Activated CD4-positive, CD25-positive, alpha-beta regulatory T cell treated with anti-CD3 and anti-CD28 coated beads, Interleukin-2, amount 50 U/mL, for 24 hours (primary cell): ENCODE data around the gene VPS33A.
"Not testable (repeated sequence)": the region's sequence is repeated elsewhere in the genome, so short reads cannot be mapped to it uniquely, and the experiment has no call there.

Experiments
- ATAC-seq, 2 donors: fragments of 150-1000 bp; cut with Tn5 transposase; one replicate each; pipeline ENCODE4 v1.10.0; 2021; ENCODE audit warnings: mild to moderate bottlenecking in 1 of 2, moderate library complexity in 1 of 2

The VPS33A gene

DNA sequence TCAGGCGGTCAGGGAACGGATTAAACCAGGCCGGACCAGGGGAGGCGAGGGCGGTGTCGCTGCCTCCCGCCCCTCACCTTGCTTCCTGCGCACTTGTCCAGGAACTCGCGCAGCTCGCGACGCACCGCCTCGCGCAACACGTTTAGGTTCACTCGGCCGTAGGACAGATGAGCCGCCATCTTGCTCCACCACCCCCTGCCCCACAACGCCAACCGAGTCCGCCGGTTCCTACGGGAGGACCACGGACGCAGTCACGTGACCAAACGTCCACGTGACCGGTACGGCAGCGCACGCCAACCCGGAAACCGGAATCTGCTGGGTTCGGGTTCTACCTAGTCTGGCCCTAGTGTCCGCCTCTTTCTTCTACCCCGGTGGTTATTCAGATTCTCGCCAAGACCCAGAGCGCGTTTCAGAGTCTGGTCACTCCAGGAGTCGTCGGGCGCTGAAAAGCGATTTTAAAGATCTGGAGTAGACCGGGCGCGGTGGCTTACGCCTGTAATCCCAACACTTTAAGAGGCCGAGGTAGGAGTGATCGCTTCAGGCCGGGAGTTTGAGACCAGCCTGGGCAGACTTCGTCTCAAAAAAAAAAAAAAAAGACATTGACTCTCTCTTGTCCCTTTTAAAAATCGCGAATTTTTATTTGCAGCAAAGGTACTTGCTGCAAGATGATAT is at the start of gene VPS33A:
Gene VPS33A (minus strand): TSS at position 265 of the 672 bp plus-strand sequence. CDS start 86 bp downstream, at position 179.
- peak; percentile 90 to 92 for ATAC-seq

DNA sequence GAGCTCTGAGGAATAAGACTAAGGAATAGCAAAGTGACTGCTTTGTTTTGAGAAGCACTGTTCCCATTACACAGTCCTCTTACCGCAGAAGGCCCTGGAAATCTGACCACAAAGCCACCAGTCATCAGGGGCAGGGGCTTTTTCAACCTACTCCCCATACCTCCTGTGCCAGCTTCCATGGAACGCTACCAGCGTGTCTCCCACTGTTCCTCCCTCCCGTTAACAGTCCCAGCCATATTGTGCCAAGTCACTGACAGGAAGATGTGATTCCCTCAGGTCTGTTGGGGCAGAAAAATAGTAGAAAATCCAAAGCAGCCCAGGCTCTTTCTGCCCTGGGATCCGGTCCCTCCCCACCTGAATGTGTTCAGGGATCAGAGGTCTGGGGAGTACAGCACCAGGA is 46.6 kb upstream of the VPS33A start:
- ATAC-seq = no peak

DNA sequence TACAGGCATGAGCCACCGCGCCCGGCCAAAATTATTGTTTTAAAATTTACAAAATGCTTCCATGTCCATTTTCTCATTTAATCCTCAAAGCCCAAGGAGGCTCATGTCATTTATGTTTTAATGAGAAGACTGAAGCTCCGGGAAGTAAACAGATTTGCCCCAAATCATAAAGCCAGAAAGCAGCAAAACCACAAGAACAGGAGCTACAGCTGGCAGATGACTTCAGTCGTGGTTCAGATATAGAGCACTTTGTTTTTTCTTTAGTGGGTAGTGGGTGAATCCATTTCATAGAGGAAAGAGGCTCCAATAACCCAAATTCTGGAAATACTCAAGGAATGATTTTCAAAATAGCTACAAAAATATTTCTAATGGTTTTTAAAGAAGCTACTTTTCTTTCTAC is 45.4 kb upstream of the VPS33A start:
- ATAC-seq = no peak

DNA sequence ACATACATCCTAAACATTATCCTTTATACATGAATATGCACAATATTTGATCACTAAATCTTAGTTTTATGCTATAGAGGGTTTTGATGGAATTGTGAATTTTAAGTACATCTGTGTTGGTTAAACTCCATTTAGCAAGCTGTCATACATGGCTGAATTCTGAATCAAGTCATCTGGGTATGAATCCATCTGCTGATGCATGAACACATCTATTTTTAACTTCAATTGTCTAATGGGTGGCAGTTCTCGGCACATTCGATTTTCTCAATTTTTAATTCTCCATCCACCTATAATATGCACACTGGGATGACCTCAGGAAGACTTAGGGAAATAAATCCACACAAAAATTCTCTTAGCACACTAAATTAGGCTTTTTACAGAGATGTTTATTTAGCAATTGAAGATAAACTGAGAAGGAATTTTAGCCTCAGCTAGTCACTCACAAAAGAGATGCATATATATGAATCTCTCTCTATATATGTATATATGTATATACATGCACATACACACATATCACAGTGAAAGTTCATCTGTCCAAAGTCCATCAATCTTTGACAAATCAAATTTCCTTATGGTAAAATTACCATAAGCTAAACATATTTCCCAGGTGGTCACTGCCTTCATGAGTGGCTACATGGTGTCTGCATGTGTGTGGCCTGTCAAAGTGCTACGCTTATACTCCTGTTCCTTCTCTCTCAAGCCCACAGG is 44.5 kb upstream of the VPS33A start:
- no peak for ATAC-seq

GRCh38 chr12:122309564-122310121 is 43.3 kb upstream of the VPS33A start:
- ATAC-seq = no peak

DNA sequence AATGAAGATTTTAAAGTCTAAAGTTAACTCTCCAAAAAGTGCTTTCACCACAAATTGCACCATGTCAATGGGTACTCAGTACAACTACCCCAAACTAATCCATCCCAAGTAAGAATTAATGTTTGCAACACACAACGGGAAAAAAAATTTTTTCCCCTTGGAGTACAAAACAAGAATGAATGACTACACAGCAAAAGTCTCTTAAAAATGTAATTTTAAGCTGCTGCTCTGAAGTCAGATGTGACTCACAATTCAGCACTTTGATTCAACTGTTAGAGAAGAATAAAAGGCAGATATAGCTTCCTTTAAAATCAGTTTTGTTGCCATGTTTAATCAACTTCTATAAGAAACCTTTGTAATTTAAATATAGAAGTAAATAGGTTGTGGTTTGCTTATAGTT is 42.5 kb upstream of the VPS33A start:
- no peak for ATAC-seq

- no peak for ATAC-seq
Measured at GRCh38 chr12:122306407-122306806, 40.1 kb upstream of the VPS33A start.

DNA sequence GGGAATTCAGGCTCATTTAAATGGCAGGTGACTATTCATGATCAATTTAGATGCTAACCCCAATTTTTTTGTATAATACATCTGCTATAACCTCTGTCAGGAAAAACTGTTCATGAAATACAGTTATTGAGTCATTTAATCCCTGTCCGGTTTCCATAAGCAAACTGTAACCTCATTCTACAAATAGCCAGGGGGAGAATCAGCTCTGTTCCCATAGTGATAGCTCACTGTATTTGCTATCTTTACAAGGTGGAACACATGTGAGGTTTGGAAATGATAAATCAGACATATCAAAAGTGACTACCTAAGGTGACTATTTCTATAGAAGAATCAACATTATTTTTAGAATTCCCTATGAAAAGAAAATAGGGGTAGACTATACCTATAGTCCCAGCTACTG is 38.6 kb upstream of the VPS33A start:
- no peak for ATAC-seq

DNA sequence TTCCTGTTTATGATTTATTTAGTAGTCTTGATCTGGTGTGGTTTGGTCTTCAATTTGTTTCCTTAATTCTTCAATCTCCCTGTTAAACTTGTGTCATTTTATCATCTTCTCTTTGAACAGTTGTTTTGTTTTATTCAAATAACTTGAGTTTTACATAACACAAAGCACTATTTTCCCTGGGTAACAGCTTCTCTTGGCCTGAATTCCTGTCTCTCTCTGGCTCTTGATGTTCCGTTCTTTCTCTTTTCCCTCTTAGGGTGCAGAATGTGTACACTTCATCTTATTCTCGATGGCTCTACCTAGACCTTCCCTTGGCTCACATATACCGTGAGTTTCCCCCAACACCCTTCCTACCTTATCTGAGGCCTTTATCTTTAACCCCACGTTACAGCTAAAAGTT is 36.8 kb upstream of the VPS33A start:
- ATAC-seq = no peak

GRCh38 chr12:122298071-122298748 is 31.9 kb upstream of the VPS33A start:
- ATAC-seq = no peak

DNA sequence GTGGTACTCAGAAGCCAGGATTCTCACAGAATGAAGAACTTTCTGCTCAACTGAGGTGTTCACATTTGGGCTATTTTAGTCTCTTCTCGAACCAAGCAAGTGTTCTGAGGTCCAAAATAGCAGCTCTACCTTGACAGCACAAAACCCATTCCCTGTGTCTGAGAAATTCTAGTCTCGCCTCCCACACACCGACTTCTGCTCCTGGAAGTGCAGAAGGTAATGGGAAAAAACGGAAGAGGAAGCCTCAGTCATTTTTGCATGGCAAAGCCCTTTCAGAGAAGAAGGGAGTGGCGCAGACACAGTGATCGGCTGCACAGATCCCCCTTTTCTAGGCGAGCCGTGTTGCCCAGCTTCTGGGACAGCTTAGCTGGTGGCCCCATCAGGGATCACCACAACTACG is 31.2 kb upstream of the VPS33A start:
- no peak for ATAC-seq

DNA sequence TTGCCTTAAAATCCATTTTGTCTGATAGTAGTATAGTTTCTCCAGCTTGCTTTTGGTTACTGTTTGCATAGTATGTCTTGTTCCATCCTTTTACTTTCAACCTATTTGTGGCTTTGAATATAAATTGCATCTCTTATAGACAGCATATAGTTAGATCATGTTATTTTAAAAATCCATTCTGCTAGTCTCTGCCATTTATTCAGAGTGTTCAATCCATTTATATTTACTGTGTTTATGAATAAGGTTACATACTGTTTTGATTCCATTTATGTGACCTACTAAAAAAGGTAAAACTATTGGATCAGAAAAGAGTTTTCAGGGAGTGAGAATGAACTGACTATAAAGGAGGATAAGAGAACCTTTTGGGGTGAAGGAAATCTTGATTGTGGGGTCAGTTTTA is 29.6 kb upstream of the VPS33A start:
- ATAC-seq = no peak

DNA sequence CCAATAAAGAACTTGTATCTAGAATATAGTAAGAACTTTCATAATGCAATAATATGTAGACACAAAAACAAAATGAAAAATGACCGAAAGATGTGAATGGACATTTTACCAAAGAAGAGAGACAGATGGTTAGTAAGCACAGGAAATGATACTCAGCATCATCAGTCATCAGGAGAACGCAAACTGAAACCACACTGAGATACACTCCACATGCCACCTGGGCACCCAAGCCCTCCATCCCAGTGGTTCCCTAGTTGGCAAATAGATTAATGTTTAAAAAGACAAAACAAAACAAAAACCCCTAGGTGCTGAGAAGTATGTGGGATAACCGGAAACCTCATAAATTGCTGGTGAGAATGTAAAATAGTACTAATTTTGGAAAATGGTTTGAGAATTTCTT is 26.8 kb upstream of the VPS33A start:
- no peak for ATAC-seq

GRCh38 chr12:122291431-122291830 is 25.1 kb upstream of the VPS33A start:
- ATAC-seq = no peak

- no peak for ATAC-seq
Measured at GRCh38 chr12:122283680-122284079, 17.4 kb upstream of the VPS33A start.

DNA sequence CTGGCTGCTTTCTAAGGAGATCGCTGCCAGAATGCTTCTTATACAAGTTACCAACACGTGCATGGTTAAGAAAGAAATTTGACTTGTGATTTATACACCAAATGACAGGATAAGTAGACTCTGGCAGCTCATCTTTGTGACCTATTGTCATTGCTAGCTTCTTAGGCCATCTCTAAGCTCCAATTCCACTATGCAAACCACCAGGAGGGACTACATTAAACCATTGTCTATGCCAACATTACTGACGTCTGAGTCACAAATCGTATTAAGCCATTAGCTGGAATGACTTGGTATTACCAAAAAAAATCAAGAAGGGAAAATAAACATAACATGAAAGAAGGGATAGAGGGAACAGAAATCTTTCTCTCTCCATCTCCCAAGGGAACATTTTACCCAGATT is 15.8 kb upstream of the VPS33A start:
- no peak for ATAC-seq

DNA sequence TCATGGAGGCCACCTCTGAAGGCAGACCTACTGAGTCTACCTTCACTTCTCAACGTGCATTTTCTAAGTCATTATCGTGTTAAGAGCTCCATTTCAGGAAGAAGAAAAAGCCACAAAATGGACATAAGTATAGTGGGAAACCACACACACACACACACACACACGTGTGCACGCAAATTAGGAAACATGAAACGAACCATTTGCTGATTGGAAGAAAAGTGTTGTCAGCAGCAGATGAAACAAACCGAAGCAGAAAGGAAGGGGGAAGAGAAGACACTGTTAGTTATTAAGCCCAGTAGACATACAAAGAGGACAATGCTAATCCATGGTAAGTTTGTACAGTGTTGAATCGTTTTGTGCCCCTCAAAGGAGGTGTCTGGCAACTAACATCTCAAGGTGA is 9.9 kb upstream of the VPS33A start:
- ATAC-seq = no peak

- no peak for ATAC-seq
Measured at GRCh38 chr12:122275459-122275858, 9.2 kb upstream of the VPS33A start.

GRCh38 chr12:122265886-122266229 is 436 bp downstream of the VPS33A start:
- peak; percentile 39 to 45 for ATAC-seq

DNA sequence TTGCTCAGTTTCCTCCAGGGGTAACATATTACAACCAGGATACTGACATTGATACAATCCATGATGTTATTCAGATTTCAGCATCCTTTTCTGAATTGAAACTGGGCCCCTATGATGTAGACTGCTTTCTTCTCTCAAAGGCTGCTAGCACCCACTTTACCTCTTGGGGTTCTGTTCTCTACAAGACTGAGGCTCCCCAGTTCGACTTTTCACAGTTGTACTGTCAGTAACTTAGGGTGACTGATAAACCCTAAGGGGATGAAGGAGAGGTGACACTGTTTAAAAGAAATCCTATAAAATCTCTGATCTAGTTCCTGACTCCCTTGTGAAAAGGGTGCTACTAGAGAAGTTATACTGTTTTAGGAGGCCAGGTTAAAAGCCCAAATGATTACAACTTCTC is 818 bp downstream of the VPS33A start:
- ATAC-seq = no peak

DNA sequence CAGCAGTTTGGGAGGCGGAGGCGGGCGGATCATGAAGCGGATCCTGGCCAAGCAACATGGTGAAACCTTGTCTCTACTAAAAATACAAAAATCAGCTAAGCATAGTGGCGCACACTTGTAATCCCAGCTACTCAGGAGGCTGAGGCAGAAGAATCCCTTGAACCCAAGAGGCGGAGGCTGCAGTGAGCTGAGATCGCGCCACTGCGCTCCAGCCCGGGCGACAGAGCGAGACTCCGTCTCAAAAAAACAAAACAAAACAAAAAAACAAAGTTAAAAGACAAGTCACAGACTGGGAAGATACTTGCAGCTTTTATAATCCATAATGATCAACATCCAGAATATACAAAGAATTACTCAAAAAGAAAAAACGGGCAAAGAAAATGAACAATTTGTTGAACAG is 5.6 kb downstream of the VPS33A start:
- not testable (repeated sequence) for ATAC-seq

DNA sequence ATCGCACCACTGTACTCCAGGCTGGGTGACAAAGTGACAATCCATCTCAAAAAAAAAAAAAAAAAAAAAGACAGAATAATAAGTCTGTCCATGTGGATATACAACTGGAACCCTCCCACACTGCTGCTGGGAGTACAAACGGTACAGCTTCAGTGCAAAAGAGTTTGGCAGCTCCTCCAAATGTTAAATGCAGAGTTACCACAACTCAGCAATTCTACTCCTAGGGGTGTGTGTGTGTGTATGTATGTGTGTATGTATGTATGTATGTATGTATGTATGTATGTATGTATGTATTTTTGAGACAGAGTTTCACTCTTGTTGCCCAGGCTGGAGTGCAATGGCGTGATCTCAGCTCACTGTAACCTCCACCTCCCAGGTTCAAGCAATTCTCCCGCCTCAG is 7.4 kb downstream of the VPS33A start:
- not testable (repeated sequence) for ATAC-seq

- peak; percentile 55 to 75 for ATAC-seq
Measured at GRCh38 chr12:122258462-122258861, 7.8 kb downstream of the VPS33A start.

GRCh38 chr12:122250536-122250935 is 15.8 kb downstream of the VPS33A start:
- no peak for ATAC-seq
